Epithelial cell of proximal tubule (primary cell): ENCODE data around the gene TOM1. TPM values are rescaled to one million over a fixed set of nuclear protein-coding genes. Genes with fewer than 3 reads are reported as not detected.

Experiments
- DNase-seq: peaks from one replicate; pipeline ENCODE4 v3.0.0-alpha.2; 2011; ENCODE audit warnings: low read depth
- H3K4me3 ChIP-seq: 2 replicates; pipeline ENCODE4 v1.5.1; 2011; ENCODE audit warnings: low read depth, mild to moderate bottlenecking, low read length
- CTCF ChIP-seq: conservative IDR thresholded peaks from 2 replicates; pipeline ENCODE4 v1.5.1; 2012; ENCODE audit warnings: low read depth, mild to moderate bottlenecking, low read length
- total RNA-seq: library from RNA; depleted of rRNA; stranded (reverse); fragments of >200 nt; gene quantifications from 2 replicates; pipeline ENCODE4 v1.2.3, GENCODE V29; 2015

Gene TOM1
- total RNA-seq, 1 donor from 2014 or later = 24.0 TPM

- H3K4me3 ChIP-seq = no peak overlapping the region
- no peak for TF ChIP-seq CTCF
- no peak for DNase-seq
Measured at GRCh38 chr22:35316751-35317150, 17.1 kb downstream of the TOM1 start.

GRCh38 chr22:35317680-35318290, 18.1 kb downstream of the TOM1 start:
- no peak for TF ChIP-seq CTCF
- DNase-seq = no peak
- H3K4me3 ChIP-seq = no peak overlapping the region

- TF ChIP-seq CTCF = no peak
- H3K4me3 ChIP-seq = no peak overlapping the region
Measured at GRCh38 chr22:35318346-35319215, 18.9 kb downstream of the TOM1 start.

GRCh38 chr22:35319244-35319985, 19.7 kb downstream of the TOM1 start:
- no peak for DNase-seq
- no peak for TF ChIP-seq CTCF
- H3K4me3 ChIP-seq = no peak overlapping the region

More at GRCh38 chr22:35318346-35319215, 18.9 kb downstream of the TOM1 start:
- no peak for DNase-seq

- no peak for DNase-seq
- no peak for TF ChIP-seq CTCF
- H3K4me3 ChIP-seq = no peak overlapping the region
Measured at GRCh38 chr22:35322126-35322525, 22.4 kb downstream of the TOM1 start.

- no peak overlapping the region for H3K4me3 ChIP-seq
- TF ChIP-seq CTCF = no peak
- DNase-seq = no peak
Measured at GRCh38 chr22:35322893-35323292, 23.2 kb downstream of the TOM1 start.
